Sigmoid colon (tissue), 3 donors: ENCODE measurements around the gene S1PR4.

Experiments used
- POLR2A ChIP-seq, 2 donors: fragments of 450-650 bp; IDR thresholded peaks; one replicate each; pipeline ENCODE4 v1.6.1; 2016; ENCODE audit warnings: antibody characterized with exemption in 2 of 2, mild to moderate bottlenecking in 2 of 2, moderate library complexity in 2 of 2
- TF ChIP-seq, protein P1 (sequence below), 4 experiments: fragments of 450-650 bp in 3 of 4; fragments of 200-600 bp in 1 of 4; IDR thresholded peaks; one replicate each; pipeline ENCODE4 v1.5.1; 2016 to 2019; ENCODE audit warnings: antibody characterized with exemption in 4 of 4, mild to moderate bottlenecking in 3 of 4, moderate library complexity in 2 of 4

DNA sequence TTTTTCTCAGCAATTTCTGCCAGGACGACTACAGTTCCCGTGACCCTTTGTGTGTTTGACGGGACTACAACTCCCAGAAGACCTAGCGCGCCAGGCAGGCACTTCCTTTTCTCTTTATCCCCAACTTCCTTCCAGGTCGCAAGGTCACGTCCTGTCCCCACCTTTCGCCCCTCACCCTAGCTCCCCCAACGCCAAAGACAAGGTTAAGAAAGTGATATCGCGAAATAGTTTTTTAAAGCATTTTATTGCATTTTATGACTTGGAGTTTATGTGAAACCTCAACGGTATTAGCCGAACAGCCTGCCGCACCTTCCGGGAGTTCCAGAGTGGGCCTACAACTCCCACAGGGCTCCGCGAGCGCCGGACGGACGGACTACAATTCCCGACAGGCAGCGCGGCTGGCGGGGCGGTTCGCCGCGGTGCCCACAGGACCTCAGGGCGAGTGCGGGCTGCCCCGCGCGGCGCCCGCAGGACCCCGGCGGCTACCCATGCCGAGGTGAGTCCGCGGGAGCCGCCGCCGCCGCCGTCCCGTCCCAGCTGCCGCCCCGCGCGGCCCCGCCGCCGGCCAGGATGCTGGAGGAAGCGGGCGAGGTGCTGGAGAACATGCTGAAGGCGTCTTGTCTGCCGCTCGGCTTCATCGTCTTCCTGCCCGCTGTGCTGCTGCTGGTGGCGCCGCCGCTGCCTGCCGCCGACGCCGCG lies 7.0 kb downstream of the S1PR4 start, which contains the start of gene NCLN:
- TF ChIP-seq, protein P1, sequence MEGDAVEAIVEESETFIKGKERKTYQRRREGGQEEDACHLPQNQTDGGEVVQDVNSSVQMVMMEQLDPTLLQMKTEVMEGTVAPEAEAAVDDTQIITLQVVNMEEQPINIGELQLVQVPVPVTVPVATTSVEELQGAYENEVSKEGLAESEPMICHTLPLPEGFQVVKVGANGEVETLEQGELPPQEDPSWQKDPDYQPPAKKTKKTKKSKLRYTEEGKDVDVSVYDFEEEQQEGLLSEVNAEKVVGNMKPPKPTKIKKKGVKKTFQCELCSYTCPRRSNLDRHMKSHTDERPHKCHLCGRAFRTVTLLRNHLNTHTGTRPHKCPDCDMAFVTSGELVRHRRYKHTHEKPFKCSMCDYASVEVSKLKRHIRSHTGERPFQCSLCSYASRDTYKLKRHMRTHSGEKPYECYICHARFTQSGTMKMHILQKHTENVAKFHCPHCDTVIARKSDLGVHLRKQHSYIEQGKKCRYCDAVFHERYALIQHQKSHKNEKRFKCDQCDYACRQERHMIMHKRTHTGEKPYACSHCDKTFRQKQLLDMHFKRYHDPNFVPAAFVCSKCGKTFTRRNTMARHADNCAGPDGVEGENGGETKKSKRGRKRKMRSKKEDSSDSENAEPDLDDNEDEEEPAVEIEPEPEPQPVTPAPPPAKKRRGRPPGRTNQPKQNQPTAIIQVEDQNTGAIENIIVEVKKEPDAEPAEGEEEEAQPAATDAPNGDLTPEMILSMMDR (IDR thresholded peaks at IDR 0.05) = no peak
- no peak for TF ChIP-seq POLR2A (IDR thresholded peaks at IDR 0.05)
